Measurements from ENCODE around the gene GSK3A.
A peak's percentile ranks its signal among the peaks of the same experiment; 100 is the strongest.
"Not testable (repeated sequence)": the region's sequence is repeated elsewhere in the genome, so short reads cannot be mapped to it uniquely, and the experiment has no call there.

Gene GSK3A

GRCh38 chr19:42269478-42270345, 27.3 kb upstream of the GSK3A start:
- peak overlapping the region; percentile 81 for H3K4me3 ChIP-seq (ENCODE audit: low read depth, low read length)
- no peak for DNase-seq (ENCODE audit: low read depth, low spot score)
- in situ Hi-C loops (cut with HindIII; ENCODE audit: low sequenced_read_pairs) = no loop called here
- TF ChIP-seq, protein P1, sequence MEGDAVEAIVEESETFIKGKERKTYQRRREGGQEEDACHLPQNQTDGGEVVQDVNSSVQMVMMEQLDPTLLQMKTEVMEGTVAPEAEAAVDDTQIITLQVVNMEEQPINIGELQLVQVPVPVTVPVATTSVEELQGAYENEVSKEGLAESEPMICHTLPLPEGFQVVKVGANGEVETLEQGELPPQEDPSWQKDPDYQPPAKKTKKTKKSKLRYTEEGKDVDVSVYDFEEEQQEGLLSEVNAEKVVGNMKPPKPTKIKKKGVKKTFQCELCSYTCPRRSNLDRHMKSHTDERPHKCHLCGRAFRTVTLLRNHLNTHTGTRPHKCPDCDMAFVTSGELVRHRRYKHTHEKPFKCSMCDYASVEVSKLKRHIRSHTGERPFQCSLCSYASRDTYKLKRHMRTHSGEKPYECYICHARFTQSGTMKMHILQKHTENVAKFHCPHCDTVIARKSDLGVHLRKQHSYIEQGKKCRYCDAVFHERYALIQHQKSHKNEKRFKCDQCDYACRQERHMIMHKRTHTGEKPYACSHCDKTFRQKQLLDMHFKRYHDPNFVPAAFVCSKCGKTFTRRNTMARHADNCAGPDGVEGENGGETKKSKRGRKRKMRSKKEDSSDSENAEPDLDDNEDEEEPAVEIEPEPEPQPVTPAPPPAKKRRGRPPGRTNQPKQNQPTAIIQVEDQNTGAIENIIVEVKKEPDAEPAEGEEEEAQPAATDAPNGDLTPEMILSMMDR (IDR thresholded peaks at IDR 0.05; ENCODE audit: low read depth, low read length) = no peak

DNA sequence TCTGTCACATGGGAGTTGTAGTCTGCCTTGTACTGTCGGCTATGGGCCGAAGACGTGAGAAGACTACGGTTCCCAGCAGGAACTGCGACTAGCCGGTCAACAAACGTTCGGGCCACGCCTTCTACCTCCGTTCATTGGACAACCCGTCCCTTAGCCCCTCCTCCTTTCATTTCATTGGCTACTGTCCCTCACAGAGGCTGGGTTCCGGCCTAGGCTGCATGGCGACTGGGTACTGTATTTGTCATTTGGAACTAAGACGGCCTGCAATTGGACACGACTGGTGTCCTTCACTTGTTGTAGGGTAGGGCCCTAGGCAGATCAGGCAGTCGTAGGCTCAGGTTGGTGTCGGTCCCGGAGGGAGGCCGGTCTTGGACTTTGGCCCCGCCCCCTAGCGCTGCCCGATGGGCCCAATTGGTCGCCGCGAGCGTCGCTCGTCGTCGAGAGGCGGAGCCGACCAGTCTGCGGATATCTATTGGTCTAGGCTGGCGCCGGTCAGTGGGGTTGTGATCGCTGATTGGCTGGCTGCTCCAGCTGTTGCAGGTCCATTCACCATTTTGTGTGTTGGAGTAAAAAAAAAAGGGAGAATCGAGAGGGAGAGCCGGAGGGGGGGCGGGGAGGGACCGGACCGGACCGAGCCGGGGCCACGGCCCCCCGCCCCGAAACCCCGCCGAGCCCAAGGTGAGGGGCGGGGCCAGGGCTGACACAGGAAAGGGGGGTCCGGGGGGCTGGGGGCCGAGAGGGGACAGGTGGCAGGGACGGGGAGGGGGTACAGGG, 26.5 kb upstream of the GSK3A start, which contains the start of gene CIC:
Gene CIC, plus strand, starts transcription at position 549 of the 774 bp plus-strand sequence. CDS start 2,532 bp downstream, outside the sequence.
- TF ChIP-seq, protein P1 (IDR thresholded peaks at IDR 0.05; ENCODE audit: low read depth, low read length) = no peak
- in situ Hi-C loops (cut with HindIII; ENCODE audit: low sequenced_read_pairs) = no loop called here
- peak; percentile 100 for DNase-seq (ENCODE audit: low read depth, low spot score)
- peak within 1 kb of the TSS; percentile 81 for H3K4me3 ChIP-seq (ENCODE audit: low read depth, low read length)

- peak; percentile 99 for DNase-seq (ENCODE audit: low read depth, low spot score)
- TF ChIP-seq, protein P1 (IDR thresholded peaks at IDR 0.05; ENCODE audit: low read depth, low read length) = no peak
- in situ Hi-C loops (cut with HindIII; ENCODE audit: low sequenced_read_pairs) = no loop called here
- peak overlapping the region; percentile 81 for H3K4me3 ChIP-seq (ENCODE audit: low read depth, low read length)
Measured at GRCh38 chr19:42268142-42268703, 25.8 kb upstream of the GSK3A start.

DNA sequence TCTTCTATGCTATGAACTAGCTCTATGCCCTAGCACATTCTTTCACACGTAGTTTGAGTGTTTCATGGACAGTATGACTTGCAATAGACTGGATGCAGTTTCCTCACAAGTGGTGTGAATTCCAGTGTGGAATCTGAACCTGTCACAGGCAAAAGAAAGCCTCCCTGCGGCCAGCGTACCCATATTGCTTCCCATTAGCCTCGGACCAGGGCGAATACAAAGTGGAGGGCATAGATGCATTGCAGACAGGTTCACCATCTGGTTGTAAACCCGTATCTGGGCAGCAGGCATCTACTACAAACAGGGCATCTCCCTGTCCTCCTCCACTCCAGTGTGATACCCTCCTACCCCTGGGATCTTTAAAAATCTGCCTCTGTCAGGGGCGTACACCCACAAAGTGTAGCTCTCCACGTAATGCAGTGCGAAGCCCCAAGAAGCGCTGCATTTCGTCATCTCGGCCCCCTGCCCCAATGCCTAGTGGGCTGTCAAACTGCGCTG, 25.3 kb upstream of the GSK3A start:
- TF ChIP-seq, protein P1 (IDR thresholded peaks at IDR 0.05; ENCODE audit: low read depth, low read length) = no peak
- no peak for DNase-seq (ENCODE audit: low read depth, low spot score)
- peak overlapping the region; percentile 81 for H3K4me3 ChIP-seq (ENCODE audit: low read depth, low read length)
- in situ Hi-C loops (cut with HindIII; ENCODE audit: low sequenced_read_pairs) = no loop called here

- DNase-seq (ENCODE audit: low read depth, low spot score); H3K4me3 ChIP-seq (ENCODE audit: low read depth, low read length); in situ Hi-C loops (cut with HindIII; ENCODE audit: low sequenced_read_pairs): not testable (repeated sequence)
Measured at GRCh38 chr19:42266928-42267603, 24.7 kb upstream of the GSK3A start.

- DNase-seq (ENCODE audit: low read depth, low spot score); in situ Hi-C loops (cut with HindIII; ENCODE audit: low sequenced_read_pairs): not testable (repeated sequence)
Measured at GRCh38 chr19:42266105-42266504, 23.7 kb upstream of the GSK3A start.

DNA sequence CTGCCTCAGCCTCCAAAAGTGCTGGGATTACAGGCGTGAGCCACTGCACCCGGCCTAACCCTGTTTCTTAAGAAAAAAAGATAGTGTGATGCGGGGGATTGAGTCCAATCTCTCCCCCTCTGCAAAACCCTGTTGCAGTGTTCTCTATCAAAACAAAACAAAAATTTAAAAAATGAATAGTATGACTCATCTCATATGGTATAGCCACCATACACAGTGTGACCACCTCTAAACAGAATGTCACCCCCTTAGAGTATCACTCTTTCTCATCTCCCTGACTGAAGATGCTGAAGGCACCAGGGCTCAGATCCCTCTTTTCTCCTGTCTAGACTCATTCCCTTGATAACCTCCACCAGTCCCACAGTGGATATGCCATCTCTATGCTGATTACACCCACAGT, 19.4 kb upstream of the GSK3A start:
- H3K4me3 ChIP-seq (ENCODE audit: low read depth, low read length) = no peak overlapping the region
- TF ChIP-seq, protein P1 (IDR thresholded peaks at IDR 0.05; ENCODE audit: low read depth, low read length) = no peak
- in situ Hi-C loops (cut with HindIII; ENCODE audit: low sequenced_read_pairs) = no loop called here
- no peak for DNase-seq (ENCODE audit: low read depth, low spot score)

More at GRCh38 chr19:42266105-42266504, 23.7 kb upstream of the GSK3A start:
- not testable (repeated sequence) for H3K4me3 ChIP-seq (ENCODE audit: low read depth, low read length)

GRCh38 chr19:42257842-42258241, 15.4 kb upstream of the GSK3A start:
- H3K4me3 ChIP-seq (ENCODE audit: low read depth, low read length); in situ Hi-C loops (cut with HindIII; ENCODE audit: low sequenced_read_pairs): not testable (repeated sequence)

More at GRCh38 chr19:42257842-42258241, 15.4 kb upstream of the GSK3A start:
- not testable (repeated sequence) for DNase-seq (ENCODE audit: low read depth, low spot score)
